NCI-H1048 (cell line): ENCODE measurements around the gene HOTAIR.

Experiments used
- DNase-seq: peaks from one replicate; lab custom pipeline; 2025; lab: John Stamatoyannopoulos, UW

The HOTAIR gene

GRCh38 chr12:53975064-53975471 lies 314 bp upstream of the HOTAIR start:
- DNase-seq, result no peak

- no peak for DNase-seq
These were observed 1.3 kb downstream of the HOTAIR start for GRCh38 chr12:53973236-53974042.

GRCh38 chr12:53972722-53973235 lies 2.0 kb downstream of the HOTAIR start, which contains the start of gene HOXC11:
Gene HOXC11 (plus strand): TSS chr12:53973126. CDS start chr12:53973242, 116 bp downstream.
- DNase-seq, result no peak

- DNase-seq, result no peak
These were observed 2.5 kb downstream of the HOTAIR start for GRCh38 chr12:53972152-53972702.

GRCh38 chr12:53971686-53972085 lies 3.1 kb downstream of the HOTAIR start:
- no peak for DNase-seq

- DNase-seq, result no peak
These were observed 3.6 kb downstream of the HOTAIR start for GRCh38 chr12:53971129-53971528.

GRCh38 chr12:53970451-53970850 lies 4.3 kb downstream of the HOTAIR start:
- DNase-seq, result no peak

GRCh38 chr12:53969588-53970259 lies 5.0 kb downstream of the HOTAIR start:
- DNase-seq, result no peak

GRCh38 chr12:53968214-53969127 lies 6.3 kb downstream of the HOTAIR start:
- DNase-seq, result no peak

- DNase-seq, result no peak
These were observed 7.3 kb downstream of the HOTAIR start for GRCh38 chr12:53967421-53967925.

- DNase-seq, result no peak
These were observed 8.2 kb downstream of the HOTAIR start for GRCh38 chr12:53966385-53967133.

- no peak for DNase-seq
These were observed 8.7 kb downstream of the HOTAIR start for GRCh38 chr12:53966085-53966384.

GRCh38 chr12:53965281-53966084 lies 9.3 kb downstream of the HOTAIR start:
- DNase-seq, result no peak

GRCh38 chr12:53964315-53964713 lies 10.4 kb downstream of the HOTAIR start:
- no peak for DNase-seq

- no peak for DNase-seq
These were observed 11.1 kb downstream of the HOTAIR start for GRCh38 chr12:53963434-53964314.

- DNase-seq, result no peak
These were observed 11.7 kb downstream of the HOTAIR start for GRCh38 chr12:53963005-53963404.

- no peak for DNase-seq
These were observed 13.6 kb downstream of the HOTAIR start for GRCh38 chr12:53961025-53961761.
